ENCODE data around the gene PDPK1. TPM values are rescaled to one million over a fixed set of nuclear protein-coding genes. Genes with fewer than 3 reads are reported as not detected.
"Not testable (repeated sequence)": the region's sequence is repeated elsewhere in the genome, so short reads cannot be mapped to it uniquely, and the experiment has no call there.

Gene PDPK1
- polyA plus RNA-seq, 1 experiment = 25.0 TPM

DNA sequence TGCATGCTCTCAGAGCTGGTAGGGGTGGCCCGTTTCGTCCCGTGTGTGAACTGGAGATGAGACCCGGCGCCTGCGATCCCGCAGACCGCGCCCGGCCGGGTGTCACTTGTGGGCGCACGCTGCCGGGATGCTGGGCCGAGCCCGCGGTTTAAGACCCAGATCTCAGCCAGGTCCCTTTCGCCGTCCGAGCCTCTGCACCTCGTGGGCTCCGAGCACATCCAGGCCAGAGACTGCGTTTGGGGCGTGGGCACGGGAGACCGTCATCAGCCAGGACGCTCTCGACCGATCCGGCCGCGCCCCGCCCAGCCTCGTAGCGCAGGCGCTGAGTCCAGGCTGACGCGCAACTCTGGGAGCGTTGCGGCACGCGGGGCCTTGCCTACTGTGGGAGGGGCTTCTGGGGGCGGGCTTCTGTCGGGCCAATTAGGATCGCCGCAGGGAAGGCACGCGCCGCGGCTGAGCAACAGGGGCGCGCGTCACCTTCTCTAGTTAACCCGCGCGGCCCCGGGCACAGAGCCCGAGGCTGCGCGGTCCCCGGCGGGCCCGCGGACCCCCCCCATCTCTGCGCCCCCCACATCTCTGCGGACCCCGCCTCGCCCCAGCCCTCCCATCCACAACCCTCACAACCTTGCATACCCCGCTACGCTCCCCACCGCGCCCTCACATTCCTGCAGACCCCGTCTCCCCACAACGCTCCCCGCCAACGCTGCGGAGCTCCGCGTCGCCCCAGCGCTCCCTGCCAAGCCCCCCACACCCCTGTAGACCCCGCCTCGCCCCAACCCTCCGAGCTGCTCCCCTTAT, 5.9 kb upstream of the PDPK1 start:
- peak overlapping the region; percentile 57 for H3K4me3 ChIP-seq (ENCODE audit: low read depth, low read length)
- ChIA-PET POLR2A (no interaction called here), CTCF (interaction anchor here (1.0 to 1.7 kb wide), 3 partner anchors 10 to 31 kb away, joined by 3 to 4 read pairs (median 3); partner anchors contain the start of gene AMDHD2)
- peak; percentile 77 for DNase-seq (ENCODE audit: low read depth)
- TF ChIP-seq, protein P1, sequence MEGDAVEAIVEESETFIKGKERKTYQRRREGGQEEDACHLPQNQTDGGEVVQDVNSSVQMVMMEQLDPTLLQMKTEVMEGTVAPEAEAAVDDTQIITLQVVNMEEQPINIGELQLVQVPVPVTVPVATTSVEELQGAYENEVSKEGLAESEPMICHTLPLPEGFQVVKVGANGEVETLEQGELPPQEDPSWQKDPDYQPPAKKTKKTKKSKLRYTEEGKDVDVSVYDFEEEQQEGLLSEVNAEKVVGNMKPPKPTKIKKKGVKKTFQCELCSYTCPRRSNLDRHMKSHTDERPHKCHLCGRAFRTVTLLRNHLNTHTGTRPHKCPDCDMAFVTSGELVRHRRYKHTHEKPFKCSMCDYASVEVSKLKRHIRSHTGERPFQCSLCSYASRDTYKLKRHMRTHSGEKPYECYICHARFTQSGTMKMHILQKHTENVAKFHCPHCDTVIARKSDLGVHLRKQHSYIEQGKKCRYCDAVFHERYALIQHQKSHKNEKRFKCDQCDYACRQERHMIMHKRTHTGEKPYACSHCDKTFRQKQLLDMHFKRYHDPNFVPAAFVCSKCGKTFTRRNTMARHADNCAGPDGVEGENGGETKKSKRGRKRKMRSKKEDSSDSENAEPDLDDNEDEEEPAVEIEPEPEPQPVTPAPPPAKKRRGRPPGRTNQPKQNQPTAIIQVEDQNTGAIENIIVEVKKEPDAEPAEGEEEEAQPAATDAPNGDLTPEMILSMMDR (IDR thresholded peaks at IDR 0.05; ENCODE audit: insufficient read depth, low read depth, low read length) = no peak
- H3K36me3 ChIP-seq (ENCODE audit: control insufficient read depth, insufficient read depth, low read length) = peaks cover 26% of the 10 kb centered on the region
- no peaks in the 10 kb centered on the region for H3K27me3 ChIP-seq (ENCODE audit: control insufficient read depth, insufficient read depth, low read length)

DNA sequence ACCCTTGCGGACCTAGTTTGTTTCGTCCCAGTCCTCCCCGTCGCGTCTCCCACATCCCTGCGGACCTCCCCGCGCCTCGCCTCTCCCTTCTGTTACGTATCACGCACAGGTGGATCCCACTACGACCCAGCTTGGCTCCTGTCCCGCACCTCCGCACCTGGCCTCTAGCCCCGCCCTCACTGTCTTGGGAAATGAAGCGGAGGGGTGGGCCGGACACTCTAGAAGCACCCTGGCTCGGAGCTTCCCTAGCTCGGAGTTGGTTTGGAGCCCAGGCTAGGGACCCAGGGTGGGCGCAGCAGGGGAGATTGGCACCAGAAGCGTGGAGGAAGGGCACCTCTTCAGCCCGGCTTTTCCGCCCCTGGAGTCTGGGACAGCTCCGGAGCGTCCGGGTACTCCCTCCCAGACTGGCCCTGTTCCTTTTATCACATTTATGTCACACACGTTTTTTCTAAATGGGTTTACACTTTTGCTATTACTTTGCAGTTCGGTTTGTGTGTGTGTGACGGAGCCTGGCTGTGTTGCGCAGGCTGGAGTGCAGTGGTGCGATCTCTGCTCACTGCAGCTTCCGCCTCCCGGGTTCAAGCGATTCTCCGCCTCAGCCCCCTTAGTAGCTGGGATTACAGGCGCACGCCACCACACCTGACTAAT, 5.2 kb upstream of the PDPK1 start:
- no peak for DNase-seq (ENCODE audit: low read depth)
- ChIA-PET CTCF (interaction anchor here (1.7 kb wide), 1 partner anchor 31 kb away, joined by 4 read pairs; no protein-coding TSS in a partner anchor), POLR2A (interaction anchor here (0.6 kb wide), 1 partner anchor 23 kb away, joined by 5 read pairs; no protein-coding TSS in a partner anchor)
- H3K4me3 ChIP-seq (ENCODE audit: low read depth, low read length) = peak overlapping the region; percentile 57
- H3K36me3 ChIP-seq (ENCODE audit: control insufficient read depth, insufficient read depth, low read length) = peaks cover 24% of the 10 kb centered on the region
- TF ChIP-seq, protein P1 (IDR thresholded peaks at IDR 0.05; ENCODE audit: insufficient read depth, low read depth, low read length) = no peak
- H3K27me3 ChIP-seq (ENCODE audit: control insufficient read depth, insufficient read depth, low read length) = no peaks in the 10 kb centered on the region

DNA sequence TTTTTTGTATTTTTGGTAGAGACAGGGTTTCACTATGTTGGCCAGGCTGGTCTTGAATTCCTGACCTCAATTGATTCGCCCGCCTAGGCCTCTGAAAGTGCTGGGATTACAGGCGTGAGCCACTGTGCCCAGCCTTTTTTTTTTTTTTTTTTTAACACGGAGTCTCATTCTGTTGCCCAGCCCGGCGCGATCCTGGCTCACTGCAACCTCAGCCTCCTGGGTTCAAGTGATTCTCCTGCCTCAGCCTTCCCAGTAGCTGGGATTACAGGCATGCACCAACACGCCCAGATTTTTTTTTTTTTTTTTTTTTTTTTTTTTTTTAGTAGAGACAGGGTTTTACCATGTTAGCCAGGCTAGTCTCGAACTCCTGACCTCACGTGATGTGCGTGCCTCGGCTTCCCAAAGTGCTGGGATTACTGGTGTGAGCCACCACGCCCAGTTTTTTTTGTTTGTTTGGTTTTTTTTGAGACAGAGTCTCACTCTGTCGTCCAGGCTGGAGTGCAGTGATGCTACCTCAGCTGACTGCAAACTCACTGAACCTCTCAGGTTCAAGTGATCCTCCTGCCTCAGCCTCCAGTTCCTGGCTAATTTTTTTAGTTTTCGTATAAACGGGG, 4.6 kb upstream of the PDPK1 start:
- ChIA-PET CTCF (interaction anchor here (1.7 kb wide), 1 partner anchor 32 kb away, joined by 4 read pairs; no protein-coding TSS in a partner anchor), POLR2A (interaction anchor here (0.6 kb wide), 1 partner anchor 24 kb away, joined by 5 read pairs; no protein-coding TSS in a partner anchor)
- not testable (repeated sequence) for H3K4me3 ChIP-seq (ENCODE audit: low read depth, low read length); H3K27me3 ChIP-seq (ENCODE audit: control insufficient read depth, insufficient read depth, low read length); DNase-seq (ENCODE audit: low read depth)
- peaks cover 20% of the 10 kb centered on the region for H3K36me3 ChIP-seq (ENCODE audit: control insufficient read depth, insufficient read depth, low read length)

DNA sequence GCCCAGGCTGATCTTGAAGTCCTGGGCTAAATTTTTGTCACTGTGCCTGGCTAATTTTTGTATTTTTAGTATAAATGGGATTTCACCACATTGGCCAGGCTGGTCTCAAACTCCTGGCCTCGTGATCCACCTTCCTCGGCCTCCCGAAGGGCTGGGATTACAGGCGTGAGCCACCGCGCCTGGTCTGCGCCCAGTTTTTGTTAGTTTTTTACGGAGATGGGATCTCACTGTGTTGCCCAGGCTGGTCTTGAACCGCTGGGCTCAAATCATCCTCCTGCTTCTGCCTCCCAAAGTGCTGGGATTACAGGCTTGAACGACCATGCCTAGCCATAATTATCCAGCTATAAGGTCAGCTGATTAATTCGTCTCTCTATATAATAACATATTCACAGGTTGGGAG, 3.9 kb upstream of the PDPK1 start:
- CTCF ChIA-PET = no interaction called here

DNA sequence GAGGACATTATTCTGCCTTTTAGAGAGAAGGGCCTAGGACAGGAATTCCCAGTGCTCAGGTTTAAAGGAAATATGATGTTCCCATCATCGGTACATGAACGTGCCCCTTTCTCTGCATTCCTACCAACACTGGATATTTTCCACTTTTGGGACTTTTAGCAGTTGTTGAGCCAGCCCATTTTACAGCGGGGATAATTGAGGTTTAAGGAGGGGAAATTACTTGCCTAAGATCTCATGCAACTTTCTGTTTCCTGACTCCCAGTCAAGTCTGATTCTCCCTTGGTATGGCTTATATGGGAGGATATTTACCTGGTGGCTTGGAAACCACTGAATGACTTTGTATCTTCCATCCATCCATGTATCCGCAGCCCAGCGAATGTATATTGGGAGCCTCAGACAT, 3.5 kb upstream of the PDPK1 start:
- DNase-seq (ENCODE audit: low read depth); H3K4me3 ChIP-seq (ENCODE audit: low read depth, low read length); POLR2A ChIA-PET; H3K27me3 ChIP-seq (ENCODE audit: control insufficient read depth, insufficient read depth, low read length); CTCF ChIA-PET: not testable (repeated sequence)
- H3K36me3 ChIP-seq (ENCODE audit: control insufficient read depth, insufficient read depth, low read length) = peaks cover 11% of the 10 kb centered on the region

More for the DNA sequence above, 3.9 kb upstream of the PDPK1 start:
- no peaks in the 10 kb centered on the region for H3K27me3 ChIP-seq (ENCODE audit: control insufficient read depth, insufficient read depth, low read length)
- no peak overlapping the region for H3K4me3 ChIP-seq (ENCODE audit: low read depth, low read length)
- DNase-seq (ENCODE audit: low read depth) = no peak
- TF ChIP-seq, protein P1 (IDR thresholded peaks at IDR 0.05; ENCODE audit: insufficient read depth, low read depth, low read length) = no peak
- H3K36me3 ChIP-seq (ENCODE audit: control insufficient read depth, insufficient read depth, low read length) = peaks cover 14% of the 10 kb centered on the region
- POLR2A ChIA-PET = no interaction called here

DNA sequence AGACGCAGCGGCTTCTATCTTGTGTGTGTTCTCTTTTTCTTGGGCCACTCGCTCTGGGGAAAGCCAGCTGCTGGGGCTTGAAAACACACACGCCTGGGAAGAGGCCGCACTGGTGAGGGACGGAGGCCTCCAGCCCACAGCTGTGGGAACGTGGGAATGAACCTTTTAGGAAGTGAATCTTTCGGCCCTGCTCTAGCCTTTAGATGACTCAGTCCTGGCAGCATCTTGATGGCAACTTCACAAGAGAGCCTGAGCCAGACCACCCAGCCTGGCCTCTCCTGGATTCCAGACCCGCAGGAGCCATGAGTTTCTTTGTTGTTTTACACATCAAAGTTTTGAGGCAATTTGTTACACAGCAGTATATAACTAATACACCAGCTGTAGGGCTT, 2.2 kb upstream of the PDPK1 start:
- DNase-seq (ENCODE audit: low read depth) = peak; percentile 32
- TF ChIP-seq, protein P1 (IDR thresholded peaks at IDR 0.05; ENCODE audit: insufficient read depth, low read depth, low read length) = no peak
- POLR2A ChIA-PET = no interaction called here
- Histone ChIP-seq H3K27me3 (ENCODE audit: control insufficient read depth, insufficient read depth, low read length) (no peaks in the 10 kb centered on the region), H3K4me3 (ENCODE audit: low read depth, low read length) (no peak overlapping the region), H3K36me3 (ENCODE audit: control insufficient read depth, insufficient read depth, low read length) (no peaks in the 10 kb centered on the region; the same call in 1 of the 2 replicates)
- CTCF ChIA-PET = no interaction called here

DNA sequence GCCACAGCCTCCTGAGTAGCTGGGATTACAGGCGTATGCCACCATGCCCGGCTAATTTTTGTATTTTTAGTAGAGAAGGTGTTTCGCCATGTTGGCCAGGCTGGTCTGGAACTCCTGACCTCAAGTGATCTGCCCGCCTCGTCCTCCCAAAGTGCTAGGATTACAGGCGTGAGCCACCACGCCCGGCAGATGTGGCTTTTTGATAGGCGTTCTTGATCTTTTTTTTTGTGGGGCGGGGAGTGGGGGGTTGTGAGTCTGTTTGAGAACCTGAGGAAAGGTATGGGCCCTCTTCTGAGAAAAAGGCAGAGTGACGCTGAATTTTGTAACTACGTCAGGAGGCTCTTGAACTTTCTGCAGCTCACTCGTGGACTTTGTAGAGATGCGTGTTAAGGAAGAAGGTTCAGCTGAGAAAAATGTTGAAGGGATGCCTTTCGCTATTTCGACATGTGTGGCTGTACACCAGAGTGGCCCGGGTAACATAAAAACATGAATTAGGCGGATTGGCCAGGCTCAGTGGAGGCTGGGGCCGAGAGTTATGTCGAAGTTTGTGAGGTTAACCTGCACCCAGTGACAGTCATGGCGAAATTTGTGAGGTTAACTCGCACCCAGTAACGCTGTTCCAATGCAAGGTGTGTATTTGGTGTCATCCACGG, 1.5 kb downstream of the PDPK1 start:
- POLR2A ChIA-PET; H3K27me3 ChIP-seq (ENCODE audit: control insufficient read depth, insufficient read depth, low read length); H3K36me3 ChIP-seq (ENCODE audit: control insufficient read depth, insufficient read depth, low read length); DNase-seq (ENCODE audit: low read depth); H3K4me3 ChIP-seq (ENCODE audit: low read depth, low read length): not testable (repeated sequence)
- CTCF ChIA-PET = interaction anchor here (0.6 kb wide), 1 partner anchor 168 kb away, joined by 3 read pairs; no protein-coding TSS in a partner anchor
